GDM1 (cell line): ENCODE measurements around the gene PRRT3.
A peak's percentile ranks its signal among the peaks of the same experiment; 100 is the strongest.
"Not testable (repeated sequence)": the region's sequence is repeated elsewhere in the genome, so short reads cannot be mapped to it uniquely, and the experiment has no call there.

Source experiments
- DNase-seq: peaks from one replicate; lab custom pipeline; 2025; lab: John Stamatoyannopoulos, UW

PRRT3 gene

GRCh38 chr3:9947025-9947995, 4.9 kb downstream of the PRRT3 start:
- no peak for DNase-seq

GRCh38 chr3:9946112-9947024, 5.8 kb downstream of the PRRT3 start:
- no peak for DNase-seq

- DNase-seq = no peak
Observed at GRCh38 chr3:9945358-9945757, 6.8 kb downstream of the PRRT3 start.

GRCh38 chr3:9944271-9944670, 7.9 kb downstream of the PRRT3 start:
- no peak for DNase-seq

GRCh38 chr3:9942934-9943690, 9.1 kb downstream of the PRRT3 start:
- DNase-seq = no peak

DNA sequence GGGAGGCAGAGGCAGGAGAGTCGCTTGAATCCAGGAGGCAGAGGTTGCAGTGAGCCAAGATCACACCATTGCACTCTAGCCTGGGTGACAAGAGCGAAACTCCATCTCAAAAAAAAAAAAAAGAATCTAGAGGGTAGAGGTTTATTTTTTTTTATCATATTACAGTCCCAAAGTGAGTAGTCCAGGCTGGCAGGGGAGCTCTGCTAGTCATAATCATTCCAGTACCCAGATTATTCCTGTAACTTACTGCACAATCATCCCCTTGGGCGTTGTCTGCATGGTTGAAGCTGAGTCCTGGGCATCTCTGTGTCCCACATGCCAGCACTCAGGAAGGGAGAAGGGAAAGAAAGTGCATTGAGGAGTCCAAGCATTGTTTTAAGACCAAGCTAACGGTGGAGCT, 10.0 kb downstream of the PRRT3 start:
- DNase-seq = no peak

GRCh38 chr3:9940746-9941145, 11.5 kb downstream of the PRRT3 start:
- DNase-seq = no peak

- DNase-seq = not testable (repeated sequence)
Observed at GRCh38 chr3:9939906-9940305, 12.3 kb downstream of the PRRT3 start.

- DNase-seq = no peak
Observed at GRCh38 chr3:9938966-9939365, 13.2 kb downstream of the PRRT3 start.

- no peak for DNase-seq
Observed at GRCh38 chr3:9937486-9938238, 14.5 kb downstream of the PRRT3 start.

DNA sequence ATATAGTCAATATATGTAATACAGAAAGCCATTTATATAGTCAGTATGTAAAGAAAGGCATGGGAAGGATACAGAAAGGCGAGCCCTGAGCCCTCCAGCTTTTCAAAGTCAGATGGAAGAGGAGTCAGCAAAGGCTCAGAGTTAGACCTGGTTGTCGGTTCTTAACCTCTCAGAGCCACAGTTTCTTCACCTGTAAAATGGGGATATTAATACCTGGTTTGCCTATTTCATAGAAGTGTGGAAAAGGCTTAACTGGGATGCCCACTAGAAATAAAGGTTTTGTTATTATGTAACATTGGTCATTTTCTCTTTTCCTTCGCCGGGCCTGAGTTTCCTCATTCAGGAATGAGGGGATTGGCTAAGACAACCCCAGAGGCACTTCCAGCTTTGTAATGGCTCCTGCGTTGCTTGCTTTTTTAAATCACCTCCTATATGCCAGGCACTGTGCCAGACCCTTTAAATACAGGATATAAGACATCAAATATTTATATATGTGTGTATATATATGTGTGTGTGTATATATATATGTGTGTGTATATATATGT, 16.2 kb downstream of the PRRT3 start:
- no peak for DNase-seq

DNA sequence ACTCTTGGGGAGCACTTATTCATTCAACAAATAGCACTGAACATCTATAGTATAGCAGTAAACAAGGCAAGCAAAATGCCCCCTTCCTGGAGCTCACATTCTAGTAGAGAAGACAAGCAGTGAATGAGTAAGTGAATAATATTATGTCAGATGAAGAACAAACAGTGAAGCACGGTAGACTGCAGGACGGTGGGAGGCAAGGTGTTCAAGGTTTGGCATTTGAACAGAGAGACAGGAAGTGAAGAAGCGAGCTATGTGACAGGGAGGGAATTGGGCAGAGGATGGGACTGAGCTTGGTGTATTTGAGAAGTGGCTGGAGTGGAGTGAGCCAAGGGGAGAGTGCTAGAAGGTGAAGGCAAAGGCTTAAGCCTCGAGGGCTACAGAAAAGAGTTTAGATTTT, 17.2 kb downstream of the PRRT3 start:
- no peak for DNase-seq

- no peak for DNase-seq
Observed at GRCh38 chr3:9934235-9934621, 18.0 kb downstream of the PRRT3 start.

DNA sequence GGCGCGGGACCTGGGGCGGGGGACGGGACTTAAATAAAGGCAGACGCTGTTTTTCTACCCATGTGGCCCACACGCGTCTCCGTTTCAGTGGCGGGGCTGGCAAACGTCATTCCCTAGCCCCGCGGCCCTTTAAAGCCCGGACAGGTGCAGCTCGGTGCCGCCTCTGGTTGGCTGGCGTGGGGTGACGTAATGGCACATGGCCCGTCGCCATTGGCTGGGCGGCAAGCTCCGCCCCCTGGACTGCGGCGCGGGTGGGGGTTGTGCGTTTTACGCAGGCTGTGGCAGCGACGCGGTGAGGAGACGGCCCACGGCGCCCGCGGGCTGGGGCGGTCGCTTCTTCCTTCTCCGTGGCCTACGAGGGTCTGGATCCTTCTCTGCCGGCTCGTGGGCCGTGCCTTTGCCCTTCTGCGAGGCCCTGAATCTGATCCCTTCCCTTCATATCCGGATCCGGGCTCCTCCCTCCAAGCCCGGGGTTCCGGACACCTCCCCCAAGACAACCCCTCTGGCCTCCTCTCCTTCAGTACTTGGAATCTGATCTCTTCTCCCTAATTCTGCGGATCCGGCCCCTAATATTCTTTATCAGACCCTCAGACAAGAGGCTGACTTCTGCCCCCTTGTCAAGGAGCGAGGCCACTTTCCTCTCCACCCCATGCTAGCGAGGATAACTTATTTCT, 18.5 kb downstream of the PRRT3 start, which contains the start of gene CRELD1:
CRELD1 (plus strand) TSS at position 274 of the 674 bp plus-strand sequence. CDS start 605 bp downstream, outside the sequence.
- DNase-seq = peak; percentile 93

DNA sequence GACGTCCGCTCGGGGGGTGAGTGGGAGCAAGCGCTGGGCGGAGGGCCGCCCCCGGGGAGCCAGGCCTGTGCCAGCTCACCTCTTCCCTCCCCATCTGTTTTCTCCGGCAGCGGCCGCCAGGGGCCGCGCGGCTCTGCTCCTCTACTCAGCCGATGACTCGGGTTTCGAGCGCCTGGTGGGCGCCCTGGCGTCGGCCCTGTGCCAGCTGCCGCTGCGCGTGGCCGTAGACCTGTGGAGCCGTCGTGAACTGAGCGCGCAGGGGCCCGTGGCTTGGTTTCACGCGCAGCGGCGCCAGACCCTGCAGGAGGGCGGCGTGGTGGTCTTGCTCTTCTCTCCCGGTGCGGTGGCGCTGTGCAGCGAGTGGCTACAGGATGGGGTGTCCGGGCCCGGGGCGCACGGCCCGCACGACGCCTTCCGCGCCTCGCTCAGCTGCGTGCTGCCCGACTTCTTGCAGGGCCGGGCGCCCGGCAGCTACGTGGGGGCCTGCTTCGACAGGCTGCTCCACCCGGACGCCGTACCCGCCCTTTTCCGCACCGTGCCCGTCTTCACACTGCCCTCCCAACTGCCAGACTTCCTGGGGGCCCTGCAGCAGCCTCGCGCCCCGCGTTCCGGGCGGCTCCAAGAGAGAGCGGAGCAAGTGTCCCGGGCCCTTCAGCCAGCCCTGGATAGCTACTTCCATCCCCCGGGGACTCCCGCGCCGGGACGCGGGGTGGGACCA, 19.2 kb downstream of the PRRT3 start:
- DNase-seq = peak; percentile 85

- no peak for DNase-seq
Observed at GRCh38 chr3:9932535-9932842, 19.7 kb downstream of the PRRT3 start.

DNA sequence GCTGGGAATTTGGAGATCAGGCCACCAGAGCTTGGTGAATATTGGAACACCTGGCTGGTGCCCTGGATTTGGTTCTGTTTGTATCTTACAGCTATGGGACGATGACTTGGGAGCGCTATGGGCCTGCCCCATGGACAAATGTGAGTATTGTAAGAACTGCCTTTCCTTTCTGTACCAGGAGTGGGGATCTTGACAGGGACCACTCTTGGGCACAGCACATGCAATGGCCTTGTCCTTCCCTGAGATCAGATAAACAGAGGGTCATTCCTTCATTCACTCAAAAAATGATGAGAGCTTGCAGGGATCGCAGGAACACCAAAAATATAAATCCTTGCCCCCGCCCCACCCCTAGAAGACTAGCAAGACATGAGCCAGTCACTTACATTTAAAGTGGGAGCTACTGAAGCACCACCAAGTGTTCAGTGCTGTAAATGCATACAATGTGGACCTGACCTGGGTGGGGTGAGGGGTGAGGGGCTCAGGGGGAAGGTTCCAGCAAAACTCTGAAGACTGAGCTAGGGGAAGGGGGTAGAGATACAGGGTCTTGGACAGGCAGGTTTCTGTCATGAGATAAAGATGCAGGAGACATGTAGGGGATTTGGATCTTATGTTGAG, 21.3 kb downstream of the PRRT3 start:
- peak; percentile 20 for DNase-seq

GRCh38 chr3:9928158-9928557, 24.1 kb downstream of the PRRT3 start:
- no peak for DNase-seq
